Central memory CD4-positive, alpha-beta T cell (primary cell): Measurements from ENCODE around the gene MCMBP.
"Not testable (repeated sequence)": the region's sequence is repeated elsewhere in the genome, so short reads cannot be mapped to it uniquely, and the experiment has no call there.

Experiments used
- DNase-seq: peaks from one replicate; pipeline ENCODE4 v3.0.0; 2022

Gene MCMBP

GRCh38 chr10:119829429-119829828 is 43.2 kb downstream of the MCMBP start:
- no peak for DNase-seq

DNA sequence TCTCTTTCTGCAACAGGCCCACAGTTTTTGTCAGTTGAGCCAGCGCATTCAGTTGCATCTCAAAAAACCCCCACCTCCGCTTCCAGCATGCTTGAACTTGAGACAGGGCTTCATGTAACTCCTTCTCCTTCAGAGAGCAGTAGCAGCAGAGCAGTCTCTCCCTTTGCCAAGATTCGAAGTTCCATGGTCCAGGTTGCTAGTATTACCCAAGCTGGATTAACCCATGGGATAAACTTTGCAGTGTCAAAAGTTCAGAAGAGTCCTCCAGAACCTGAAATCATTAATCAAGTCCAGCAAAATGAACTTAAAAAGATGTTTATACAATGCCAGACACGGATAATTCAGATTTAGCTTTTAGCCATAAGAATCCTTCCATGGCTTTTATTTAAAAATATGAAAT is 45.2 kb downstream of the MCMBP start:
- no peak for DNase-seq

DNA sequence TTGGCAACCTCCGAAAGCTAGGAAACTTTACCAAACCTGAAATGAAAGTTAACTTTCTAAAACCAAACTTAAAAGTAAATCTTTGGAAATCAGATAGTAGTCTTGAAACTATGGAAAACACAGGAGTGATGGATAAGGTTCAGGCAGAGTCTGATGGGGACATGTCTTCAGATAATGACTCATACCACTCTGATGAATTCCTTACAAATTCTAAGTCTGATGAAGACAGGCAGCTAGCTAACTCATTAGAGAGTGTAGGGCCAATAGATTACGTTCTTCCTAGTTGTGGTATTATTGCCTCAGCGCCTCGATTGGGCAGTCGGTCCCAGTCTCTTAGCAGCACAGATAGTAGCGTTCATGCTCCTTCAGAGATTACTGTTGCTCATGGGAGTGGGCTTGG is 45.9 kb downstream of the MCMBP start:
- no peak for DNase-seq

- no peak for DNase-seq
Observed at GRCh38 chr10:119824299-119824698, 48.3 kb downstream of the MCMBP start.

DNA sequence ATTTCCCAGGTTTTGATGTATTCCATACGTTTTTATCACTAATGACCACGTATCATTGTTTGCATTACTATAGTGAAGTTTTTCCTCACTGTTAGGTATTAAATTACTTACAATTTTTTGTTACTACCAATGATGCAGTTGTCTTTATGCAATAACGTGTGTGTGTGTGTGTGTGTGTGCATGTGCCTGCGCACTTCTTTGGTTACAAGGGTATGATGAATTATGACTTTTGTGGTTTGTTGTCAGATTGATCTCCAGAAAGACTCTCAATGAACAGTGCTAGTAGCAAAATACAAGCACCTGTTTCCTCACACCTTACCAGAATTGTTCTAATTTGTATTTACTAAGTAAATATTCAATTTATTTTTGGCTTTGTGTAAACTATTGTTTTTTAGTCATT is 51.5 kb downstream of the MCMBP start:
- no peak for DNase-seq

GRCh38 chr10:119818889-119819270 is 53.8 kb downstream of the MCMBP start:
- no peak for DNase-seq

GRCh38 chr10:119817991-119818888 is 54.4 kb downstream of the MCMBP start:
- peak; percentile 13 for DNase-seq

- DNase-seq, result no peak
Observed at GRCh38 chr10:119815671-119816070, 57.0 kb downstream of the MCMBP start.

DNA sequence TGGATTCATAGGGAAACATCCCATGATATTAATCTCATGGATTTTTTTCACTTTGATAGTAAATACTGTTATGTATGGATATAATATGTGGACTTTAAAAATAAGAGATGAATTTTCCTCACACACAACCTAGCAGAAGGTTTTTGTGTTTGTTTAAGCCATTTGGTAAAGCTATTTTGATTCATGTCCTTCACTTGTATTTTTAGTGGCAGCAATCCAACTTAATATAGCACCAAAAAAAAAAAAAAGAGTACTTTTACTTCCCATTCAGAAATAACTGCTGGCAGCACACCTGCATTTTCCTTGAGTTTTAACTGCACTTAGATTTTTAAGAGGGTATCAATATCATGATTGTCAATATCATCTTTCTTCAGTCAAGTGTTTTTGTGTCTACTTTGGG is 60.0 kb downstream of the MCMBP start:
- DNase-seq, result no peak

GRCh38 chr10:119811122-119811521 is 61.5 kb downstream of the MCMBP start:
- DNase-seq, result no peak

- DNase-seq, result no peak
Observed at GRCh38 chr10:119807960-119808697, 64.5 kb downstream of the MCMBP start.

- no peak for DNase-seq
Observed at GRCh38 chr10:119806334-119807130, 66.1 kb downstream of the MCMBP start.

DNA sequence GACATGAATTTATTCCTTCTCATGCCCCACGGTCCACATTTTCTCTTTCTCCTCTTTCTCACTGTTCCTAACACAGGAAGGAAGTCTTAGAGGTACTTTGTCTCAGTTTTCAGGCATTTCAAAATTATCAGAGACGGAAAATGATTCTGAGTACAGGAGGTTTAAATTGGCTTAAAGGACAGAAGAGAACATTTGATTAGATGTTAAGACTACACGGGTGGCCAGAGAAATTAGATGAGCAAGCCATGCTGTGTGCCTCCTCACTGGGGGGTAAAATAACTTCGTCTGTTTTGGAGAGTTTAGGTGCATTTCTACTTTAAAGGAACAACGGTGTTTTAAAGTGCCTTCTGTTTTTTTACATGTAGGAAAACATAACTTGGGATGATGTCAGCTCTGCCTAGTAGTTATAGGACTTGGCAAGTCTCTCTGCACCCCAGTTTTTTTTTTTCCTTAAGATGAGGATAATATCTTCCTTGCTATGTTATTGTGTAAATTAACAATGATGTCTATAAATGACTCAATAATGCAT is 66.9 kb downstream of the MCMBP start:
- DNase-seq, result no peak

DNA sequence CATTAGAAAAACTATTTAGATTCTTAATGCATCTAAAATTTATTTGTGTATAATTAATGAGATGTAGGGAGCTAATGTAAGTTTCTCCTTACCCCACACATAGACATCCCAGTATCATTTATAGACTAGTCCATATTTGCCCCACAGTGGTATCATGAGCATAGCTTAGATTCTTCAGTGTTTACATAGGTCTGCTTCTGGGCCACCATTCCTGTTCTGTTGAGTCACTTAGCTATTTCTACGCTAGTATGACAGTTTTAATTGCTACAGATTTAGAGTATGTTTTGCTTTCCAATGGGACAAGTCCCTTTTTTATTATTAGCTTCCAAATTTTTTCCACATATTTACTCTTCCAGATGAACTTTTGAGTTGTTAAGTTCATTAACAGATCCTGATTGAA is 69.4 kb downstream of the MCMBP start:
- DNase-seq, result no peak

DNA sequence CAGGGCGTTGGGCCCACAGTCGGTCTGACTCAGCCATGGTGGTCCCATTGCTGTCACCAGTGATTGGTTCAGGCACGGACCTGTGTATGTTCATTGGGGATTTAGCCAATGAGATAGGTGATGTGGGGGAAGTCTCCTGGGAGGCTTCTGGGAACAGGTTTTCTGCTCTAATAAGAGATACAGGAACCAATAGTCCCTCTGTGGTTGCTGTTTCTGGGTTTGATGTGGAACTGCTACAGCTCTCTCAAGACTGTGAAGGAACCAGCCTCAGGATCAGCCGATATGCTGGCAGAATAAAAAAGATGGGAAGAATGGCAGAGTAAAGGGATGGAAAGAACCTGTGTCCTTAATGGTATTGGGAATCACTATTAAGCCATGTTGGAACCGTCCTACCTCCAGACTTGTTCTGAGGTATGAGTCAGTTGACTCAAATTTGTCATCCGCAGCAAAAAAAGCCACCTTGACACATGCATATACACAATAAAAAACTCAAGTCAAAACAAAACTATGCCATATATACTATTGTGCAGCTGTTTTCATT is 70.6 kb downstream of the MCMBP start:
- DNase-seq, result no peak

- no peak for DNase-seq
Observed at GRCh38 chr10:119801176-119801575, 71.5 kb downstream of the MCMBP start.

DNA sequence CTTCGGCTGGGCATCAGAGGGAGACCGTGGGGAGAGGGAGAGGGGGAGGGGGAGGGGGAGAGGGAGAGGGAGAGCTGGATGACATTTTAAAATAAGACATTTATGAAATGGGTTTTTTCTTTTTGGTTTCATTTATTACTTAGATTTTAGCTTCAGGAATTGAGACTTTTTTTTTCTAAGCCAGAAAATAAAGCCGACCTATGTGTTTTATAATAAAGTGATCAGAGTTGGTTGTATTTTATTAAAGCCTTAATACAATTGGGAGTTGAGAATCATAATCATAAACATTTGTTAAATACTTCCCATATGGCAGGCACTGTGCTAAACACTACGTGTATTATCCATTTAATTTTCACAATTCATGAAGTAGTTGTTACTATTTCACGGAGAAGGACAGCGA is 76.6 kb downstream of the MCMBP start:
- DNase-seq, result no peak

GRCh38 chr10:119795101-119795500 is 77.5 kb downstream of the MCMBP start:
- not testable (repeated sequence) for DNase-seq

DNA sequence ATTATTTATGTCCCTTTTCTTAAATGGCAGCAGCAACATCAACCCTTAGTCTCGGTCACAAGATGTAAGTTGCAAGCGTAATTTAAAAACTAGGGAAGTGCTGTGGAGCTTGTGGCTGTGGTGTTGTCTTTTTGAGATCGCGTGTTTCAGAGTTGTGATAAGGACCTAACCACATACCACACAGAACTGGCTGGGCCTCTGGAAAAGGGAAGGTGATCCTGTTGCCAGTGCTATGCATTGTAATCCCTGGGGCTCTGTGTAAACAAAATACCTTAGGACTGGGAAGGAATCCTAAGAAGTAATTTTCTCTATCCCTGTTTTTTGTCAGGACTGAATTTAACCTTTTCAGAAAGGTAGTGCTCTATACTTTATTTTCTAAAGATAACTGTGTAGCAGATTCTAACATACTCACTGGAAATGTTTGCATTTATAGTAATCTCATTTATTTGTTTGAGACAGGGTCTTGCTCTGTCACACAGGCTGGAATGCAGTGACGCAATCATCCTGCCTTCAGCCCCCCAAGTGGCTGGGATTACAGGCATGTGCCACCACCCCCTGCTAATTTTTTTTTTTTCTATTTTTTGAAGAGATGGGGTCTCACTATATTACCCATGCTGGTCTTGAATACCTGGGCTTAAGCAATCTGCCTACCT is 86.4 kb downstream of the MCMBP start:
- no peak for DNase-seq

DNA sequence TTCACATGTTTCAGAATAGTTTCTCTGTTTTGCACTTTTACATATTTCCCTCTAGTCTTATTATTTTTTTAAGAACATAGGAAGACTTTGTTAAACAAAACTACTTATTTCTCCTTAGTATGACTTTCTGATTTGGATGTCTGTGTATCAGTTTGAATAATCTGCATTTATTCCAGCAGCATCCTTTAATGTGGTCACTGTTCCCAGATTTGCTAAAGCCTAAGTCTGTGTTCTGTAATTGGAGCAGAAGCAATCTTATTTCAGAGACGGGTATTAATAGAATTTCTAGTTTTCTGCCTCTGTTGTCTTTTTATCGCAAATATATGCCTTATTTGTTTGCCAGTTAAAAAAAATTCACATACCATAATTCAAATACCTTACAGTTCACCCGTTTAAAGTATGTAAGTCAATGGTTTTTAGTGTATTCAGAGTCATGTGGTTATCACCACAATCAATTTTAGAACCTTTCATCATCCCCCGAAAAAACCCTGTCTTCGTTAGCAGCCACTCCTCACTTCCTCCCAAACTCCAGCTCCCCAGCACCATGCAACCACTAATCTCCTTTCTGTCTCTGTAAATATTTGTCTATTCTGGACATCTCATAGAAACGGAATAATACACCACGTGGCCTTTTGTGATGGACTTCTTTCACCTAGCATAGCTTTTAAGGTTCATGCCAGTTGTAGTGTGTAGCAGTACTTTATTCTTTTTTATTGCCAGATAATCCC is 88.1 kb downstream of the MCMBP start:
- DNase-seq, result peak; percentile 9

DNA sequence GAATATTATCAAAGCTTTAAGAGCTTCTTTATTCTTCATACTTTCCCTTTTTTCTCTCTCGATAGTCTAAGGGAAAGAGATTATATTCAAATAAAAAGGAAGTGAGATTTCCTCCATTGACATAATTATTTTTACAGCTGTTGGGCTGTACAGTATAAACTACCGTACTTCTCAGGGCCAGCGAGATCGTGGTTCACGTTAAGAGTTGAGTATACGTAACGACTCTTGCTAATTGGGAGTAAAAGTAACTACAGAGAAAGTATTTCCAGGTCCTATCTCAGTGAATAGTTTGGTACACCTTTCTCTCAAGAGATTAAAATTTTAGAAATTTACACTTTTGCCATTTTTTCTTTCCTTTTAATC is 89.0 kb downstream of the MCMBP start:
- DNase-seq, result no peak
